ENCODE measurements around the gene RFX2. TPM values are rescaled to one million over a fixed set of nuclear protein-coding genes. Genes with fewer than 3 reads are reported as not detected.

RFX2 gene
- total and polyA plus RNA-seq, 4 donors: 13.1 to 54.2 (median 20.0) TPM

DNA sequence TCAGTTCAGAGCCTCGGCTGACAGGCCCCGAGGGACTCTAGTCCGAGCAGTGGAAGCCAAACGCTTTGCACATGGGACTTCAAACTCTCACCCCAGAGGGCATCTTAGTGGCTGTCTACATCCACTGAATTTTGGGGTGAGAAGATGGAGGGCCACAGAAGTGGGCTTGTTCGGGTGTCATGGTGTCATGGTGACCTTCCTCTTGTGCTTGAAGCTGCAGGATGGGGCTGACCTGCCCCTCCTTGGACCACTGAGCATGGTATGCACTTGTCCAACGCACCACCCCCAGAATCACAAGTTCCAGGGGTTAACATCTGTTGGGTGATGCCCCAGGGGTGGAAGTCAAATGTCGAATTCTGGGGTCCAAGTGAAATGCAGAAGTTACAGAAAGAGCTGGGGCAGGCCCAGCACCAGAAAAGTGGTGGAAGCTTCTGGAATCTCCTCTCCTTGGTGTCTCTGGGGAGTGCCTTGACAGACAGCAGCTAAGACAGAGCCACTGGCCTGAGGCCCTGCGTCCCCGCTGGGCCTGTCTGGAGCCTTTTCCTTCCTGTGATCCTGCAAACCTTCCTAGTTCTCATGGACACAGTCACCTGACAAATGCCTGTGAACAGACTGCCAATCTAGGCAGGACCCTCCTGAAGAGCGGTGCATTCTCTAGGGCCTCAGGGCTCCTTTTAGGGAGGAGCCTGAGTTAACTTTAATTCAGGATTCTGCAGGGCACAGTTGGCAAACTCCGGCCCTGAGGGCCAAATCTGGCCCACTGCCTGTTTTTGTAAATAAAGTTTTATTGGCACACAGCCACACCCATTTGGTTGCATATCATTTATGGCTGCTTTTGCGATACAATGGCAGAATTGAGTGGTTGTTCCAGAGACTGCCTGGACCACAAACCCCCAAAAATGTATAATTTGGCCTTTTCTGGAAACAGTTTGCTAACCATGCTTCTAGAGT, 67.2 kb downstream of the RFX2 start:
- Histone ChIP-seq H3K9me3 (ENCODE audit: control insufficient read depth in 4 of 4, insufficient read depth in 3 of 4, low read length in 3 of 4) (no peaks in the 10 kb centered on the region), H3K9ac (ENCODE audit: insufficient read depth in 1 of 2, low read length in 2 of 2) (no peak overlapping the region), H3K4me1 (ENCODE audit: control insufficient read depth in 5 of 5, insufficient read depth in 5 of 5, low read length in 5 of 5) (peaks cover 0 to 5% (median under 1%) of the 10 kb centered on the region in 5 donors), H3K4me3 (no peak overlapping the region), H3K27me3 (ENCODE audit: control insufficient read depth in 3 of 3, insufficient read depth in 3 of 3, low read length in 2 of 3) (no peaks in the 10 kb centered on the region), H3K36me3 (ENCODE audit: control insufficient read depth in 4 of 4, insufficient read depth in 4 of 4, low read length in 4 of 4) (peaks cover 8 to 22% (median 21%) of the 10 kb centered on the region in 4 donors), H3K27ac (ENCODE audit: low read depth in 1 of 2, low read length in 1 of 2) (no peak overlapping the region)
- 90% methylated on average over 12 of the region's 12 CpGs for WGBS, 2 donors
- no peak for DNase-seq
- no peak for ATAC-seq (ENCODE audit: insufficient read depth, low FRiP score)
- no peak for TF ChIP-seq CTCF (IDR thresholded peaks at IDR 0.05; ENCODE audit: control extremely low read depth, extremely low read depth)

GRCh38 chr19:6041991-6042481, 68.3 kb downstream of the RFX2 start:
- no peak for TF ChIP-seq CTCF (IDR thresholded peaks at IDR 0.05; ENCODE audit: control extremely low read depth, extremely low read depth)
- WGBS, 2 donors: 95 to 97% methylated on average over 27 of the region's 27 CpGs
- no peak overlapping the region for H3K4me3 ChIP-seq
- DNase-seq: no peak
- no peaks in the 10 kb centered on the region for H3K4me1 ChIP-seq (ENCODE audit: control insufficient read depth in 5 of 5, insufficient read depth in 5 of 5, low read length in 5 of 5)
- ATAC-seq (ENCODE audit: insufficient read depth, low FRiP score): no peak
- H3K9ac ChIP-seq (ENCODE audit: insufficient read depth in 1 of 2, low read length in 2 of 2): no peak overlapping the region
- peaks cover 8 to 22% (median 21%) of the 10 kb centered on the region in 4 donors for H3K36me3 ChIP-seq (ENCODE audit: control insufficient read depth in 4 of 4, insufficient read depth in 4 of 4, low read length in 4 of 4)
- no peaks in the 10 kb centered on the region for H3K27me3 ChIP-seq (ENCODE audit: control insufficient read depth in 3 of 3, insufficient read depth in 3 of 3, low read length in 2 of 3)
- H3K27ac ChIP-seq (ENCODE audit: low read depth in 1 of 2, low read length in 1 of 2): no peak overlapping the region
- no peaks in the 10 kb centered on the region for H3K9me3 ChIP-seq (ENCODE audit: control insufficient read depth in 4 of 4, insufficient read depth in 3 of 4, low read length in 3 of 4)

GRCh38 chr19:6041071-6041470, 69.2 kb downstream of the RFX2 start:
- ATAC-seq (ENCODE audit: insufficient read depth, low FRiP score): no peak
- 94 to 98% methylated on average over 5 of the region's 5 CpGs for WGBS, 2 donors
- no peak for DNase-seq

More at GRCh38 chr19:6041071-6041470, 69.2 kb downstream of the RFX2 start:
- no peak overlapping the region for H3K27ac ChIP-seq (ENCODE audit: low read depth in 1 of 2, low read length in 1 of 2)
- no peaks in the 10 kb centered on the region for H3K27me3 ChIP-seq (ENCODE audit: control insufficient read depth in 3 of 3, insufficient read depth in 3 of 3, low read length in 2 of 3)
- peaks cover 8 to 22% (median 21%) of the 10 kb centered on the region in 4 donors for H3K36me3 ChIP-seq (ENCODE audit: control insufficient read depth in 4 of 4, insufficient read depth in 4 of 4, low read length in 4 of 4)
- H3K4me1 ChIP-seq (ENCODE audit: control insufficient read depth in 5 of 5, insufficient read depth in 5 of 5, low read length in 5 of 5): no peaks in the 10 kb centered on the region
- H3K9me3 ChIP-seq (ENCODE audit: control insufficient read depth in 4 of 4, insufficient read depth in 3 of 4, low read length in 3 of 4): no peaks in the 10 kb centered on the region
- no peak for TF ChIP-seq CTCF (IDR thresholded peaks at IDR 0.05; ENCODE audit: control extremely low read depth, extremely low read depth)
- H3K9ac ChIP-seq (ENCODE audit: insufficient read depth in 1 of 2, low read length in 2 of 2): no peak overlapping the region
- no peak overlapping the region for H3K4me3 ChIP-seq
